GM18909 (cell line): ENCODE measurements around the gene EPB42.
A peak's percentile ranks its signal among the peaks of the same experiment; 100 is the strongest.

Experiments used
- ATAC-seq: cut with Tn5 transposase; IDR thresholded peaks from one replicate; pipeline ENCODE4 v1.9.1; 2021; ENCODE audit warnings: mild to moderate bottlenecking; ENCODE audit not compliant: unreplicated experiment, poor library complexity

The EPB42 gene

GRCh38 chr15:43220991-43221403 is at the start of gene EPB42:
Gene EPB42, minus strand, starts transcription at chr15:43221018. Its CDS starts 193 bp downstream, at chr15:43220825.
- ATAC-seq: no peak

- no peak for ATAC-seq
These were observed 49.4 kb upstream of the EPB42 start for GRCh38 chr15:43270113-43270665.

GRCh38 chr15:43268111-43269105 is 47.6 kb upstream of the EPB42 start:
- ATAC-seq: no peak

GRCh38 chr15:43267439-43267838 is 46.6 kb upstream of the EPB42 start:
- ATAC-seq: no peak

- no peak for ATAC-seq
These were observed 46.0 kb upstream of the EPB42 start, which contains the start of gene TGM5 for GRCh38 chr15:43266834-43267233. Gene TGM5, minus strand, starts transcription at chr15:43266928. Its CDS starts 79 bp downstream, at chr15:43266849.

- ATAC-seq: no peak
These were observed 45.6 kb upstream of the EPB42 start for GRCh38 chr15:43266386-43266785.

GRCh38 chr15:43260011-43260615 is 39.3 kb upstream of the EPB42 start:
- ATAC-seq: no peak

- no peak for ATAC-seq
These were observed 38.0 kb upstream of the EPB42 start for GRCh38 chr15:43258781-43259180.

GRCh38 chr15:43256341-43256740 is 35.5 kb upstream of the EPB42 start:
- ATAC-seq: no peak

- ATAC-seq: no peak
These were observed 34.6 kb upstream of the EPB42 start for GRCh38 chr15:43255376-43255775.

- ATAC-seq: peak; percentile 47
These were observed 32.9 kb upstream of the EPB42 start for GRCh38 chr15:43253431-43254403.

- no peak for ATAC-seq
These were observed 31.0 kb upstream of the EPB42 start for GRCh38 chr15:43251871-43252250.

- ATAC-seq: no peak
These were observed 30.5 kb upstream of the EPB42 start for GRCh38 chr15:43251185-43251870.

- ATAC-seq: no peak
These were observed 30.0 kb upstream of the EPB42 start for GRCh38 chr15:43250785-43251184.

GRCh38 chr15:43249699-43250203 is 28.9 kb upstream of the EPB42 start:
- ATAC-seq: peak; percentile 55

- peak; percentile 18 for ATAC-seq
These were observed 28.4 kb upstream of the EPB42 start for GRCh38 chr15:43249236-43249635.

- ATAC-seq: no peak
These were observed 25.5 kb upstream of the EPB42 start for GRCh38 chr15:43246261-43246774.

- no peak for ATAC-seq
These were observed 23.3 kb upstream of the EPB42 start for GRCh38 chr15:43244092-43244491.
